ENCODE results near the gene JMJD8.
A peak's percentile ranks its signal among the peaks of the same experiment; 100 is the strongest.

The JMJD8 gene

DNA sequence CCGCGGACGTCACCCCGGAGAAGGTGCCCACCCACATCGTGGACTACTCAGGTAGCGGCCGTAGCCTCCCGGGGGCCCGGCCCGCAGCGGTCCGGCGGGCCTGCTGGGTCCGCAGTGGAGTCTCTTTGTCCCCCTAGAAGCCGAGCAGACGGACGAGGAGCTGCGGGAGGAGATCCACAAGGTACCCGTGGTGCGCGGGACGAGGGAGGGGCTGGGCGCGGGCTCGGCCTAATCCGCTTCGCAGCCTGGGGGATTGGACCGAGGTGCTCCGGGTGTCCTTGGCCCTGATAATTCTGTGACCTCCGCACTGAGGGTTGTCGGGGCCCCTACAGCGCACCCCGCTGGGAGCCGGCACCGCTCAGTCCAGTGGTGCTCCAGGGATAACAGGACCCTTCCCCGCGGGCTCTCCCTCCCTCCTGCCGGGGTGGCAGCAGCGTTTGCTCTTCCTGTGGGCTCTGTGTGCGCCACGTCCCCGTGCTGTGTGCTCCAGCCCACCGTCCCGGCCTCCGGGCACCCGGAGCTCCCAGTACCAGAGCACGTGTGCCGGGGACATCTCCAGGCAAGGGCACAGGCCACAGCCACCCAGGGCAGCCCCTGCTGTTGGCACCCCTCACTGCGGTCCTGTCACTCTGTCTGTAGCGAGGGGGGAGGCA lies 15.5 kb downstream of the JMJD8 start:
- no peaks in the 10 kb centered on the region for H3K9me3 ChIP-seq (replicated peaks; ENCODE audit: insufficient read depth, low read length)
- peaks cover 24% of the 10 kb centered on the region for H3K79me2 ChIP-seq (ENCODE audit: low read length)
- H2AFZ ChIP-seq (ENCODE audit: low read length), result peak overlapping the region; percentile 63; the same call in 1 of the 2 replicates
- H3K27me3 ChIP-seq (replicated peaks; ENCODE audit: insufficient read depth, low read length), result no peaks in the 10 kb centered on the region
- peak overlapping the region; percentile 95 for H3K9ac ChIP-seq (ENCODE audit: low read length)
- H3K4me2 ChIP-seq (ENCODE audit: low read depth, low read length), result peak overlapping the region; percentile 87
- no peaks in the 10 kb centered on the region for H3K9me2 ChIP-seq (replicated peaks; ENCODE audit: insufficient read depth, low read length)
- H3K4me1 ChIP-seq (ENCODE audit: low read length), result peaks cover 11% of the 10 kb centered on the region; the same call in 1 of the 2 replicates
- H3K27ac ChIP-seq (ENCODE audit: low read length), result no peak overlapping the region
- H3F3A ChIP-seq (ENCODE audit: insufficient read depth, low read length), result no peaks in the 10 kb centered on the region
- TF ChIP-seq EZH2 (optimal IDR thresholded peaks at IDR 0.05; ENCODE audit: low read depth, low read length), result no peak
- TF ChIP-seq, protein P1, sequence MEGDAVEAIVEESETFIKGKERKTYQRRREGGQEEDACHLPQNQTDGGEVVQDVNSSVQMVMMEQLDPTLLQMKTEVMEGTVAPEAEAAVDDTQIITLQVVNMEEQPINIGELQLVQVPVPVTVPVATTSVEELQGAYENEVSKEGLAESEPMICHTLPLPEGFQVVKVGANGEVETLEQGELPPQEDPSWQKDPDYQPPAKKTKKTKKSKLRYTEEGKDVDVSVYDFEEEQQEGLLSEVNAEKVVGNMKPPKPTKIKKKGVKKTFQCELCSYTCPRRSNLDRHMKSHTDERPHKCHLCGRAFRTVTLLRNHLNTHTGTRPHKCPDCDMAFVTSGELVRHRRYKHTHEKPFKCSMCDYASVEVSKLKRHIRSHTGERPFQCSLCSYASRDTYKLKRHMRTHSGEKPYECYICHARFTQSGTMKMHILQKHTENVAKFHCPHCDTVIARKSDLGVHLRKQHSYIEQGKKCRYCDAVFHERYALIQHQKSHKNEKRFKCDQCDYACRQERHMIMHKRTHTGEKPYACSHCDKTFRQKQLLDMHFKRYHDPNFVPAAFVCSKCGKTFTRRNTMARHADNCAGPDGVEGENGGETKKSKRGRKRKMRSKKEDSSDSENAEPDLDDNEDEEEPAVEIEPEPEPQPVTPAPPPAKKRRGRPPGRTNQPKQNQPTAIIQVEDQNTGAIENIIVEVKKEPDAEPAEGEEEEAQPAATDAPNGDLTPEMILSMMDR (IDR thresholded peaks at IDR 0.05; ENCODE audit: low read length), result no peak
- TF ChIP-seq EZH2phosphoT487 (IDR thresholded peaks at IDR 0.05; ENCODE audit: low read length), result no peak
- no peaks in the 10 kb centered on the region for H4K20me1 ChIP-seq (ENCODE audit: insufficient read depth, low read length)
- DNase-seq, result no peak
- H3K36me3 ChIP-seq (replicated peaks; ENCODE audit: insufficient read depth, low read length), result no peaks in the 10 kb centered on the region; the same call in 1 of the 2 replicates
- peak overlapping the region; percentile 93 for H3K4me3 ChIP-seq (ENCODE audit: low read length)

DNA sequence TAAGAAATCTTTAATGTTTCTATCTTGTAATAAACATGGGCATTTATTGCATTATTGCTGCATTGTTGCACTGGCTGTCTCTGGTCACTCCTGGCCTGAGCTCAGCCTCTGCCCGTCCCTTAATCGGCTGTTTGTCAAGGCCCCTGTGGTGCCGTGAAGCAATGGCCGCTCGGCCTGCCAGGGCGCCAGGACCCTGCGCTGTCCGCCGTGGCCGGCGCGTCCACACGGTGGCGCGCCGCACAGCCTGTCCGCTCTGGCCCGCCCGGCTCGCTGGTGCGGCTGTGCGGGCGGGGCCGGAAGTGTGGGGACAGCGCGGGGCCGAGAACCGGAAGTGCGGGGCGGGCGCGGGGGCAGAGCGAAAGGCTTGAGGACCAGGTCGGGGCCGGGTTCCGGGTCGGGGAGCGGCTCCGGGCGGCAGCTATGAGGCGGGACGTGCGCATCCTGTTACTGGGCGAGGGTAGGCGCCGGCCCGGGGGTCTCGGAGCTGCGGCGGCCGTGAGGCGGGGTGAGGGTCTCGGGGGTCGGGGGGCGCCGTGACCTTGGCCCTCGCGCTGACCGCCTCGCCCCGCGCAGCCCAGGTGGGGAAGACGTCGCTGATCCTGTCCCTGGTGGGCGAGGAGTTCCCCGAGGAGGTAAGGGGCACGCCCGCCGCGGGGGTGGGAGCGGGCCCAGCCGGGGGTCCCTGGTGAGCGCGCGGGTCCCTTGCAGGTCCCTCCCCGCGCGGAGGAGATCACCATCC lies 16.2 kb downstream of the JMJD8 start, which contains the start of gene RHOT2:
Gene RHOT2 (plus strand): TSS at position 353 of the 739 bp plus-strand sequence. CDS start 68 bp downstream, at position 421.
- H3K36me3 ChIP-seq (replicated peaks; ENCODE audit: insufficient read depth, low read length), result no peaks in the 10 kb centered on the region; the same call in 1 of the 2 replicates
- no peaks in the 10 kb centered on the region for H3F3A ChIP-seq (ENCODE audit: insufficient read depth, low read length)
- H4K20me1 ChIP-seq (ENCODE audit: insufficient read depth, low read length), result no peaks in the 10 kb centered on the region
- H3K4me2 ChIP-seq (ENCODE audit: low read depth, low read length), result peak within 1 kb of the TSS; percentile 87
- H3K27me3 ChIP-seq (replicated peaks; ENCODE audit: insufficient read depth, low read length), result no peaks in the 10 kb centered on the region
- peaks cover 11% of the 10 kb centered on the region; the same call in 1 of the 2 replicates for H3K4me1 ChIP-seq (ENCODE audit: low read length)
- peak within 1 kb of the TSS; percentile 95 for H3K9ac ChIP-seq (ENCODE audit: low read length)
- peak; percentile 95 for DNase-seq
- no peaks in the 10 kb centered on the region for H3K9me3 ChIP-seq (replicated peaks; ENCODE audit: insufficient read depth, low read length)
- H2AFZ ChIP-seq (ENCODE audit: low read length), result peak within 1 kb of the TSS; percentile 63
- H3K27ac ChIP-seq (ENCODE audit: low read length), result peak within 1 kb of the TSS; percentile 2; the same call in 1 of the 2 replicates
- peaks cover 24% of the 10 kb centered on the region for H3K79me2 ChIP-seq (ENCODE audit: low read length)
- peak within 1 kb of the TSS; percentile 93 for H3K4me3 ChIP-seq (ENCODE audit: low read length)
- TF ChIP-seq, protein P1 (IDR thresholded peaks at IDR 0.05; ENCODE audit: low read length), result peak; percentile 92
- TF ChIP-seq EZH2 (optimal IDR thresholded peaks at IDR 0.05; ENCODE audit: low read depth, low read length), result no peak
- TF ChIP-seq EZH2phosphoT487 (IDR thresholded peaks at IDR 0.05; ENCODE audit: low read length), result no peak
- H3K9me2 ChIP-seq (replicated peaks; ENCODE audit: insufficient read depth, low read length), result no peaks in the 10 kb centered on the region

DNA sequence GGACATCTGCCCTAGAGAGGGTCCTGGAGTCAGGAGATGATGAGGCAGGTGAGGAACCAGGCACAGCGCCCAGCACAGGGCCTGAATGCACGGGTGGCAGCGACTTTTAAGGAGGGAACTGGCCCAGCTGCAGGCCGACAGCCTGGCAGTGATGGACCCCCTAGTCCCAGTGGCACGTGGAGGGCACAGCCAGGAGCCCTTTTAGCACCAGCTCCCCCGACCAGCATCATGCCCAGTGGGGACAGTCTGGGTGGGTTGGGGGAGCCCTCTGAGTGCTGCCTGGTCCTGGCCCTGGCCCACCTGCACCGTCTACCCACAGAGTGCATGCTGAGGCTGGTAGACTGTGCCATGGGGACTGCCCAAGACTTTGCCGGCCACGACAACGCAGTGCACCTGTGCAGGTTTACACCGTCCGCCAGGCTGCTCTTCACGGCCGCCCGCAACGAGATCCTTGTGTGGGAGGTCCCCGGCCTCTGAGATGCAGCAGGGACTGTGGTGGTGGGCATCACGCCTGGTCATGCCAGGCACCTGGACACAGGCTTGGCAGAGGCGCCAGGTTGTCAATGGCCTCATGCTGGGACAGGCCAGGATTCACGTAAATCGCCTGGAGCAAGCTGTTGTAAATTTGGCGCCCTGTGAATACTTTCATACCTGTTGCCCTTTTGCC lies 16.9 kb downstream of the JMJD8 start:
- TF ChIP-seq EZH2phosphoT487 (IDR thresholded peaks at IDR 0.05; ENCODE audit: low read length), result no peak
- TF ChIP-seq, protein P1 (IDR thresholded peaks at IDR 0.05; ENCODE audit: low read length), result no peak
- no peak for TF ChIP-seq EZH2 (optimal IDR thresholded peaks at IDR 0.05; ENCODE audit: low read depth, low read length)
- Histone ChIP-seq H2AFZ (ENCODE audit: low read length) (peak overlapping the region; percentile 46), H3K9ac (ENCODE audit: low read length) (peak overlapping the region; percentile 12; the same call in 1 of the 2 replicates), H3K4me1 (ENCODE audit: low read length) (peaks cover 11% of the 10 kb centered on the region; the same call in 1 of the 2 replicates), H4K20me1 (ENCODE audit: insufficient read depth, low read length) (no peaks in the 10 kb centered on the region), H3F3A (ENCODE audit: insufficient read depth, low read length) (no peaks in the 10 kb centered on the region), H3K27ac (ENCODE audit: low read length) (peak overlapping the region; percentile 2; the same call in 1 of the 2 replicates), H3K27me3 (replicated peaks; ENCODE audit: insufficient read depth, low read length) (no peaks in the 10 kb centered on the region), H3K79me2 (ENCODE audit: low read length) (peaks cover 24% of the 10 kb centered on the region), H3K4me2 (ENCODE audit: low read depth, low read length) (peak overlapping the region; percentile 29; the same call in 1 of the 2 replicates), H3K9me3 (replicated peaks; ENCODE audit: insufficient read depth, low read length) (no peaks in the 10 kb centered on the region), H3K9me2 (replicated peaks; ENCODE audit: insufficient read depth, low read length) (no peaks in the 10 kb centered on the region), H3K36me3 (replicated peaks; ENCODE audit: insufficient read depth, low read length) (no peaks in the 10 kb centered on the region; the same call in 1 of the 2 replicates), H3K4me3 (ENCODE audit: low read length) (no peak overlapping the region)
- DNase-seq, result no peak

Measured in MM.1S (cell line).